Measurements from ENCODE around the gene LIN7C.

The LIN7C gene

DNA sequence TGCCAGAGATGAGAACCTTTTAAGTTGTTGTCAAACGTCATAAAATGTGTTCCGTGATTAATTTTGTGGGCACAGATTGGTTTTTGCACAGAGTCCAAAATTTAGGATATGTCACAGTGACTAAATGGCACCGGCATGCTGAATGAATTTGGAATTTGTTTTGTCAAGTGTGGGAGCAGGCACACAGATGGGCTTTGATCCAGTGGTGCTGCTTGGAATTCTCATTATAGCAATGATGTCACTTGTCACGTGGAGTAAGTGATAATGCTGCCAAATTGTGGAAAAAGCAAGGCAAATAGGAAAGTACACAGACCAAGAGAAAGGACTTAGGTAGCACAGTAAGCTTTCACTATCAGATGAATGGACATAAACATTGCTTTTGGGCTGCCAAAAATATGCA lies 8.0 kb upstream of the LIN7C start:
- TF ChIP-seq CTCF (IDR thresholded peaks at IDR 0.05; ENCODE audit: low read depth, low read length) = no peak
- Histone ChIP-seq H3K4me1 (no peaks in the 10 kb centered on the region), H3K4me3 (ENCODE audit: low read depth, low read length) (no peak overlapping the region), H3K9me3 (no peaks in the 10 kb centered on the region), H3K36me3 (no peaks in the 10 kb centered on the region), H3K27me3 (no peaks in the 10 kb centered on the region)
- DNase-seq = no peak

DNA sequence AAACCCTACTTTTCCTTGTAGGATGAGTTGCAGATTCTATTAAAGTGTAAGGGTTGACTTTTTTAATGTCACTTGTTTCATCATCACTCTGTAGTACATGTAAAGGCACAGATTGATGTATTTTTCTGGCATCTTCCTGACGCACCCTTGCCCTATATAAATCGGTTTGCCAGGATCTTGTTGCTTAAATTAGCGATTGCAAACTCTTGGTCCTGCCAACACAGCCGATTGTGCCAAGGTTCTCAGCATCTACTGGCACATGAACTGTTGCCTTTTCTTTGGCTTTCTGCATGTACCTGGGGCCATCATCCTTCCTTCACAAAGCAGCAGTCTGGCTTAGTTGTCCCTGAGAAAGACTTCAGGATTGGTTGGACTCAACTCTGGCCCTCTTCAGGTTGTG lies 7.5 kb upstream of the LIN7C start:
- no peaks in the 10 kb centered on the region for H3K4me1 ChIP-seq
- no peak overlapping the region for H3K4me3 ChIP-seq (ENCODE audit: low read depth, low read length)
- H3K36me3 ChIP-seq = no peaks in the 10 kb centered on the region
- H3K9me3 ChIP-seq = no peaks in the 10 kb centered on the region
- TF ChIP-seq CTCF (IDR thresholded peaks at IDR 0.05; ENCODE audit: low read depth, low read length) = no peak
- no peaks in the 10 kb centered on the region for H3K27me3 ChIP-seq
- DNase-seq = no peak

DNA sequence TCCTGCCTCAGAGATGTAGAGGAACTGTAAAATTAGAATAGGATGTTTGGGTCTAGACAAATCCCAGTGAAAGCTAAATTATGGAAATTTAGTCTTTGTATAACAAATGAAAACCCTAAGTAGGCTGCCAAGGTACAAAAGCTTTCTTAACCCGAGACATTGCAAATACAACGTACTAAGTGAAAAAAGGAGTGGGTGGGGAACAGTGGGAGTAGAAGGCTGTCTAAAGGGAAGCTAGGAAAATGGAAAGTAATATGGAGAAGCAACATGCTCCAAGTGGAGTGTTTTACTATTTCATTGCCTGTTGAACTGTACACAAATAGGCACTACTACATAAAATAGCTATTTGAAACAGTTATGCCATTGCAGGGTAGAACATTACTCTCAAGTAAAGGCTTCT lies 6.8 kb upstream of the LIN7C start:
- Histone ChIP-seq H3K4me1 (no peaks in the 10 kb centered on the region), H3K27me3 (no peaks in the 10 kb centered on the region), H3K9me3 (no peaks in the 10 kb centered on the region), H3K4me3 (ENCODE audit: low read depth, low read length) (no peak overlapping the region), H3K36me3 (no peaks in the 10 kb centered on the region)
- TF ChIP-seq CTCF (IDR thresholded peaks at IDR 0.05; ENCODE audit: low read depth, low read length) = no peak
- no peak for DNase-seq

GRCh38 chr11:27512238-27512637 lies 5.7 kb upstream of the LIN7C start:
- H3K4me1 ChIP-seq = no peaks in the 10 kb centered on the region
- H3K27me3 ChIP-seq = no peaks in the 10 kb centered on the region
- DNase-seq = no peak
- TF ChIP-seq CTCF (IDR thresholded peaks at IDR 0.05; ENCODE audit: low read depth, low read length) = no peak
- no peaks in the 10 kb centered on the region for H3K9me3 ChIP-seq
- H3K4me3 ChIP-seq (ENCODE audit: low read depth, low read length) = no peak overlapping the region
- no peaks in the 10 kb centered on the region for H3K36me3 ChIP-seq

DNA sequence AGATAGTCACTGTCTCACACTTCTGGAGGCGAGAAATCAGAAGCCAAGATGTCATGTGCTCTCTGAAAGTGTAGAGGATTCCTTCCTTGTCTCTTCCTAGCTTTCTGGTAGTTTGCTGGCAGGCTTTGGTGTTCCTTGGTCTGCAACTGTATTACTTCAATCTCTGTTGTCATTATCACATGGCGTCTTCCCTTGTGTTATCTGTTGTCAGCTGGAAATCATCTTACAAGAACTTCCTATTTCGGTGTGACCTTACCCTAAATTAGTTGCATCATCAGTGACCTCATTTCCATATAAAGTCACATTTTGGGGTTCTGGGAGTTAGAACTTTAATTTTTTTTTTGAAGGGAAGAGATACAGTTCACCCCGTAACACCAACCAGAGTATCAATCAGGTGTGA lies 3.3 kb upstream of the LIN7C start:
- Histone ChIP-seq H3K4me1 (no peaks in the 10 kb centered on the region), H3K4me3 (ENCODE audit: low read depth, low read length) (no peak overlapping the region), H3K27me3 (no peaks in the 10 kb centered on the region), H3K9me3 (no peaks in the 10 kb centered on the region), H3K36me3 (no peaks in the 10 kb centered on the region)
- no peak for TF ChIP-seq CTCF (IDR thresholded peaks at IDR 0.05; ENCODE audit: low read depth, low read length)
- DNase-seq = no peak

- no peaks in the 10 kb centered on the region for H3K36me3 ChIP-seq
- no peak for TF ChIP-seq CTCF (IDR thresholded peaks at IDR 0.05; ENCODE audit: low read depth, low read length)
- no peaks in the 10 kb centered on the region for H3K9me3 ChIP-seq
- no peaks in the 10 kb centered on the region for H3K4me1 ChIP-seq
- no peak for DNase-seq
- H3K27me3 ChIP-seq = no peaks in the 10 kb centered on the region
- peak overlapping the region; percentile 77 for H3K4me3 ChIP-seq (ENCODE audit: low read depth, low read length)
Measured at GRCh38 chr11:27507557-27508322, 1.2 kb upstream of the LIN7C start.
